Stimulated activated CD8-positive, alpha-beta memory T cell treated with anti-CD3 and anti-CD28 coated beads, Interleukin-7, amount 100 ng/mL, for 48 hours (primary cell): ENCODE data around the gene FCRL4.
"Not testable (repeated sequence)": the region's sequence is repeated elsewhere in the genome, so short reads cannot be mapped to it uniquely, and the experiment has no call there.

ENCODE experiments used
- DNase-seq, 2 donors: peaks; one replicate each; pipeline ENCODE4 v3.0.0-alpha.2; 2020; ENCODE audit warnings: low read depth in 1 of 2; ENCODE audit errors: extremely low read depth in 1 of 2

The FCRL4 gene

DNA sequence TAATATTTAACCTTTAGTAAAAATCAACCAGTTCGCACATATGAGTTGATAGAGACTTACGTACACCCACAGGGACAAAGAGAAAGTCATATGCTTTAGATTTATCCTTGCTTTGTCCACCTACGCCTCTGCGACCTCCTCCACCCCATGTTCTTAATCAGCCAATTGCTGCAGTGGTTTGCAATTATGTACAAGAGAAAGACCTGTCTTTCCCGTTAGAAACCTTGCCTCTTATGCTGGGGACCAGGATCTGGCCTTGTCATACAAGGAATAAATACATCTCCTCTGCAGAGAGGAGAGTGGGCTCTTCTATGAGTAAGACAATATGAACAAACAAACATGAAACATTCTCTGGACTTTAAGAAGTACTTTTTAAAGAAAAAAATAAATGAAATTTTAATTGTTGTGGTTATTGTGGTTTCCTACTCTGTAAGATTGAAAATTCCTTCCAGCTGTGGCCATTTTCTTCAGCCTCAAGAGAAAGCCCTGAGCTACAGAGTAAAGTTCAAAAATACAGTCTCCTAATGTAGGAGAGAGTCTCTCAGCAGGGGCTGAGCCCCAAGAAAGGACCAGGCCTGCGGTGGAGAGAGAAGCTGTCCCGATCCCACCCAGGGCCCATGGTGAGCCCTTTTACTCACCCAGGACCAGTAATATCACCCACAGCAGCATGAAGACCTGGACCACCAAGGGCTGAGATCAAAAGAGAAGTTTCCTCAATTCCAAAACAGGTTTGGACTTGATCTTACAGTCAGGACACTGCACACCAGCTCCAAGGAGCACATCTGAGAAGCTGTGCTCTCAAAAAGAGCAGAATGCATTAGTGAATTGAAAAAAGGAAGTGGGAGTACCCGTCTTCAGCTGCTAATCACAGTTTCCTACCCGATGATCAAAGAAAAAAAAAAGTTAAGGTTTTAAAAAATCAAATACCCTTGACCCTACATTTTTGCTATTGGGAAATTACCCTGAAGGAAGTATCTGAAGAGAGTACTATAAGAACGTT lies 45.9 kb downstream of the FCRL4 start, which contains the start of gene FCRL5:
TSS of gene FCRL5 (minus strand) at position 822 of the 1,000 bp plus-strand sequence. CDS start at position 669, 153 bp downstream.
- DNase-seq = no peak

DNA sequence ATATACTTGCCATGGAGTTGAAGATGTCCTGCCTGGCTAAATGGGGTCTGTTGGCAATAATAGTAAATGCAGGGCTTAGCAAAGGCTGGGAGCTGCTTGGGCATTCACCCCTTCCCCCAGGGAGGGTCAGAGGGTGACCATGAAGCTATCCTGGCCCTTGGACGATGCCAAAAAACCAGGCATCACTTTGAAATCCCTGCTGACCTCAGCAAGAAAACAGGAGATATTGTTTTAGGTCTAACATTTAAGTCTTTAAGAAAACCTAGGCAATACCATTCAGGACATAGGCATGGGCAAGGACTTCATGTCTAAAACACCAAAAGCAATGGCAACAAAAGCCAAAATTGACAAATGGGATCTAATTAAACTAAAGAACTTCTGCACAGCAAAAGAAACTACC lies 49.8 kb downstream of the FCRL4 start:
- DNase-seq = not testable (repeated sequence)

DNA sequence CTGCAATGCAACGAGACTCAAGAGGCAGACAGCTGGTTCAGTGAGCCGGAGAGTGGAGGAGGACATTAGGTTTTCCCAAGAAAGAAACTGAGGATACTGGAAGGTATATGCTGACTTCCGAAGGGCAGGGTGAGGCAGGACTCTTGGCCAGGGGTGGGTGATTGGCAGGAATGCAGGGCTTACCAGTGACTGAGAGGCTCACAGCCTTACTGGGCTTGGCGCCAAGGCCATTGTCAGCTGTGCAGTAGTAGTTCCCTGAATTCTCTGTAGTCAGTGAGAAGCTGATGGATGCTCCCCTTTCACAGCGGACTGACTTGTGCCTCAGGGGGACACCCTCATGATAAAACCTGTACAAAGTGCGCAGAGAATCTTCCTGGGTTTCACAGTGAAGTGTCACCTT lies 55.2 kb downstream of the FCRL4 start:
- no peak for DNase-seq

DNA sequence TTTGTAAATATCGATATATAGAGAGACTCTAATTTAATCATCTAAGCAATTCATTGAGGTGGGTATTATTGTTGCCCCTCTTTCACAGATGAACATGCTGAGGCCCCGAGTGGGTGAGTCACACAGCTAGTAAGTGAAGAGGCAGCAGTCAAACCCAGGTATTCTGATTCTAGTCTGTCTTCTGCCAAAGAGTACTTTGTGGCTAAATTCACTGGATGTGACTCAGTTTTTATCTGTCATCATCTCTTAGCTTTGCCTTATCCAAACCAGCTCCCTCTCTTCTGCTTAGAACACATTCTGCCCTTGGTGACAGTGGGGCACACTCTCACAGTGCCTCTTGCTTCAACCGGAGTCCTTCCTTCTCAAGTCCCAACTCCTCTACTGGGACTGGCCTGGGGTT lies 57.0 kb downstream of the FCRL4 start:
- no peak for DNase-seq

DNA sequence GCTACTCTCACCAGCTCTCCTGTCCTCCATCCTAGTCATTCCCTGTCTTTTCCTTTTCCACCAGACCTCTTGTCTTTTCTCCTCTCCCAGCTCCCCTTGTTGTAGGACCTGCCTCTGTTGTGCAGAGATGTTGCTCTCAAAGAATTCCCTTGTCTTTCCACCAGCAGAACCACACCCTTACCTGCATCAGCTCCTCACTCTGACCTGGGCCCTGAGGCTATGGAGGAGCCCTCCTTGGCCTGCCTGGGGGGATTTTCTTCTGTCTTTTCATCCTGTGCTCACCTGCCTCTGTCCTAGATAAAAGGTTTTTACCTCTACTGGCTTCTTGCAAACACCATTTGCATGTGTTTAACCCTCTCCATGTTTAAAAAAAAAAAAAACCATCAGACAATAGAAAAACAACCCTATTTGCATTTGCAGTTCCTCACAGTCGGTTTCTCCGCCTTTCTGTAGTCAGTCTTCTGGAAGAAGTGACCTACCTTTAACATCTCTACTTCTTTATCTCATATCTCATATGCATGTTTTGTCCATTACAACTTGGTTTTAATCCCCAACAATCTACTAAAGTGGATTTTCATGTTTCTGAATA lies 57.6 kb downstream of the FCRL4 start:
- DNase-seq = no peak

DNA sequence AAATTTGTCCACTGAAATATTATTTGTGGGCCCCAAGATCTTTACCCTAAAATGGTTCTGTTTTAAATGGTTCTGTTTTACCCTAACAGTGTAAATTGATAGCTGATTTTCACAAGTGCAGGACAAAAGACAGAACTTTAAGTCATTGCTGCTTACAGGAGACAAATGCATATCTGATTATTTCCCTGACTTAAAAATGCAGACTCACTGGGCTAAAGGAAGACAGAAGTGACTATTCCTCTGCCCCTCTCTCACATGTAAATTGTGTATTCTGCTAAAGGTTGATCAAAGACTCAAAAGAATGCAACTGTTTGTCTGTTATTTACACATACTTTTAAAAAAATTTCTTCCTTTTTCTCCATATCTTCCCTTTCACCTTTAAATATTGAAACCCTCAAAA lies 58.3 kb downstream of the FCRL4 start:
- DNase-seq = no peak

DNA sequence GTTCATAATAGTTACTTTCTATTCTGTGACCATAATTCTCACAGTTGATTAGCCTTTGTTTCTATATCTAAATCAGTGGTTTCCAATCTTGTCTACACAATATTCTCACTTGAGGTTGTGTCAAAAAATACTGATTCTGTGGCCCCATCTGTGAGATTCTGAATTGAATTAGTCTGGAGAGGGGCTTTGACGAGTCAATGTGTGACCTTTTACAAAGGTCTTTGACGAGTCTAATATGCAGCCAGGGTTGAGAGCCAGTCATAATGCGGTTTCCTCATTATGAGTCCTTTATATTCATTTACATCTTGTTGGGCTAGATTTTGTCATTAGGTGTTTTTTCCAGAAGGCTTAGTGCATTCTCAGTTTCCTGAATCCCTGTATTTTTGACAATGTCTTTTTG lies 65.3 kb downstream of the FCRL4 start:
- DNase-seq = no peak

DNA sequence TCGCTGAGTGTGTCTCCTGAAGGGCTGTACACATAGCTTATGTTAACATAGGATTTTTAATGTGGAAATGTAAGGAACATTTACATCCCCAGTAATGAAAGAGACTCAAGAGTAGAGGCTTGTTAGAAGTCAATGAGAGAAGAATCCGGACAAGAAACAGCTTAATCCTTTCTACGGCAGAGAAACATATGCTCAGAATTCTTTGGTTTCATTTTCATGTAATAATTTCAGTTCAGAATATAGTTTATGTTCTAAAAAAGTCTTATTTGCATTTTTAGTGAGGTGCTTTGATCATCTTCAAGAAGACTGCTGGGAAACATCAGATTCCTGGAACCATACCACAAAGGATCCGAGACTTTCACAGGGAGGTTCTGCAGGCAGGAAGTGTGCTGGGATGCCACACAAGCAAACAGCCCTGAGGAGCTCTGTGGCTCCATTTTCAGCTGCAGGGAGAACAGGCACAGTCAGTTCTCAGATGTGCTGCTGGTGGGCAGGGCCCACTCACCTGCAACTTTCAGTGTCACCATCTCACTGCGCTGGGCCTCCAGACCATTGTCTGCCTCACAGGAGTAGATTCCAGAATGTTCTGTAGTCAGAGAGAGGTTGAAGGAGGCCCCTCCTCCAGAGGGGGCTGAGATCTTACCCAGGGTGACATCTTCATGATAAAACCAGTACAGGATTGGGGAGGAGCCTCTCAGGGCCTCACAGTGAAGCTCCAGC lies 74.0 kb downstream of the FCRL4 start:
- no peak for DNase-seq
